CD4-positive, CD25-positive, alpha-beta regulatory T cell (primary cell): ENCODE data around the gene AP2B1. TPM values are rescaled to one million over a fixed set of nuclear protein-coding genes. Genes with fewer than 3 reads are reported as not detected.

Experiments
- ATAC-seq, 2 donors: fragments of 150-1000 bp; cut with Tn5 transposase; one replicate each; pipeline ENCODE4 v1.10.0; 2021; ENCODE audit warnings: low read depth in 2 of 2, moderate number of reproducible peaks in 2 of 2, moderate library complexity in 1 of 2
- DNase-seq, 3 donors: peaks; one replicate each; pipeline versions ENCODE4 v3.0.0 to v3.0.0-alpha.2; 2012 to 2022; ENCODE audit warnings: mixed read lengths in 1 of 3
- H3K27ac ChIP-seq: one replicate; pipeline ENCODE4 v1.7.0; 2013; ENCODE audit warnings: mild to moderate bottlenecking, low read length; ENCODE audit not compliant: insufficient read depth, poor library complexity, severe bottlenecking
- H3K27me3 ChIP-seq: one replicate; pipeline ENCODE4 v1.7.0; 2013; ENCODE audit warnings: low read length; ENCODE audit not compliant: control insufficient read depth, insufficient read depth
- H3K36me3 ChIP-seq: one replicate; pipeline ENCODE4 v1.7.0; 2013; ENCODE audit warnings: mild to moderate bottlenecking, low read length, moderate library complexity; ENCODE audit not compliant: control insufficient read depth, insufficient read depth
- H3K4me1 ChIP-seq: 2 replicates; pipeline ENCODE4 v1.7.0; 2013; ENCODE audit warnings: mild to moderate bottlenecking, low read length; ENCODE audit not compliant: insufficient read depth, control insufficient read depth, poor library complexity, severe bottlenecking
- H3K4me3 ChIP-seq: one replicate; pipeline ENCODE4 v1.7.0; 2013; ENCODE audit warnings: low read depth, mild to moderate bottlenecking, low read length, moderate library complexity
- H3K9me3 ChIP-seq, 2 experiments: 1 replicate in 1 of 2; 2 replicates in 1 of 2; pipeline ENCODE4 v1.7.0; 2013; ENCODE audit warnings: low read length in 2 of 2, mild to moderate bottlenecking in 1 of 2, moderate library complexity in 1 of 2; ENCODE audit not compliant: control insufficient read depth in 2 of 2
- H3K27ac Mint-ChIP-seq, 3 donors: one replicate each; pipeline ENCODE4 v1.8.0; 2020 to 2022; ENCODE audit warnings: mild to moderate bottlenecking in 3 of 3, mixed read lengths in 3 of 3, moderate library complexity in 2 of 3
- H3K27me3 Mint-ChIP-seq: one replicate; pipeline ENCODE4 v1.8.0; 2022; ENCODE audit warnings: mild to moderate bottlenecking, mixed read lengths
- H3K36me3 Mint-ChIP-seq: one replicate; pipeline ENCODE4 v1.8.0; 2020; ENCODE audit warnings: mixed read lengths
- H3K4me1 Mint-ChIP-seq, 4 donors: one replicate each; pipeline ENCODE4 v1.8.0; 2020 to 2022; ENCODE audit warnings: mixed read lengths in 4 of 4, mild to moderate bottlenecking in 1 of 4
- H3K4me3 Mint-ChIP-seq, 4 donors: one replicate each; pipeline ENCODE4 v1.8.0; 2020 to 2022; ENCODE audit warnings: mild to moderate bottlenecking in 4 of 4, mixed read lengths in 4 of 4, moderate library complexity in 3 of 4
- H3K9me3 Mint-ChIP-seq, 7 donors: one replicate each; pipeline ENCODE4 v1.8.0; 2020 to 2022; ENCODE audit warnings: mixed read lengths in 7 of 7, mild to moderate bottlenecking in 3 of 7, moderate library complexity in 2 of 7
- polyA plus RNA-seq, 4 donors: library from polyadenylated mRNA; unstranded; fragments of 300-500 nt; fragmentation: Illumina TruSeq; gene quantifications; one replicate each; pipeline ENCODE4 v1.2.3, GENCODE V29; 2021
- total RNA-seq: library from RNA; stranded (reverse); gene quantifications from one replicate; pipeline ENCODE4 v1.2.3, GENCODE V29; 2022

The AP2B1 gene
- total and polyA plus RNA-seq, 5 donors from 2014 or later: 59.8 to 133 (median 85.3) TPM

GRCh38 chr17:35705705-35706104 is 118.6 kb downstream of the AP2B1 start:
- Mint-ChIP-seq H3K4me1 (peaks cover 19 to 60% (median 48%) of the 10 kb centered on the region in 4 donors), H3K4me3 (no peak overlapping the region), H3K9me3 (peaks cover 0 to 5% (median 0%) of the 10 kb centered on the region in 7 donors), H3K27ac (peak overlapping the region in 1 of 3 donors; percentile 31), H3K27me3 (no peaks in the 10 kb centered on the region), H3K36me3 (peaks cover 38% of the 10 kb centered on the region)
- H3K36me3 ChIP-seq: peaks cover 27% of the 10 kb centered on the region
- H3K4me3 ChIP-seq: no peak overlapping the region
- H3K27me3 ChIP-seq: no peaks in the 10 kb centered on the region
- no peaks in the 10 kb centered on the region for H3K9me3 ChIP-seq
- H3K27ac ChIP-seq: no peak overlapping the region
- peaks cover 9% of the 10 kb centered on the region for H3K4me1 ChIP-seq
- DNase-seq (no peak), ATAC-seq (no peak)

DNA sequence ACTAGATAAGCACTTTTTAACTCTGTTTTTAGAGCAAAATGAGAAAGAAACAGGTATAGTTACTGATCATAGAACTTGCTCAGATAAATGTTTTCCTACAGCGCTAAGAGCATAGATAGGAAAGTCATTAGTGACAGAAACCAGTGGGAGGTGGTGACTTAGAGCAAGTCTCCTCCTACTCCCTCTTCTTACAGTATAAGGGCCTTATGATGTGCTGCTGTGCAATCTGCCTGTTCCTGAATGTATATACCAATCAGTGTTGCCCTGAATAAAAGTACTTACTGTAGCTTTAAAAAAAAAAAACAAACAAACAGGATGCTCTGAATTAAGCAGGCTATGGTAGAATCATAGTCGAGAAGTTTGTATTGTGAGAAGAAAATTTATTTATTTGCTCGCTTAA is 121.0 kb downstream of the AP2B1 start:
- DNase-seq: no peak
- Histone ChIP-seq H3K4me1 (peaks cover 15% of the 10 kb centered on the region), H3K27me3 (no peaks in the 10 kb centered on the region), H3K36me3 (peaks cover 38% of the 10 kb centered on the region), H3K9me3 (no peaks in the 10 kb centered on the region), H3K27ac (no peak overlapping the region), H3K4me3 (peak overlapping the region; percentile 29)
- H3K27me3 Mint-ChIP-seq: no peaks in the 10 kb centered on the region
- H3K4me1 Mint-ChIP-seq: peaks cover 13 to 65% (median 46%) of the 10 kb centered on the region in 4 donors
- ATAC-seq: peak; percentile 44 to 47
- no peaks in the 10 kb centered on the region for H3K9me3 Mint-ChIP-seq
- peaks cover 23% of the 10 kb centered on the region for H3K36me3 Mint-ChIP-seq
- peak overlapping the region in 2 of 3 donors; percentile 21 to 25 for H3K27ac Mint-ChIP-seq
- peak overlapping the region in 1 of 4 donors; percentile 6 for H3K4me3 Mint-ChIP-seq

DNA sequence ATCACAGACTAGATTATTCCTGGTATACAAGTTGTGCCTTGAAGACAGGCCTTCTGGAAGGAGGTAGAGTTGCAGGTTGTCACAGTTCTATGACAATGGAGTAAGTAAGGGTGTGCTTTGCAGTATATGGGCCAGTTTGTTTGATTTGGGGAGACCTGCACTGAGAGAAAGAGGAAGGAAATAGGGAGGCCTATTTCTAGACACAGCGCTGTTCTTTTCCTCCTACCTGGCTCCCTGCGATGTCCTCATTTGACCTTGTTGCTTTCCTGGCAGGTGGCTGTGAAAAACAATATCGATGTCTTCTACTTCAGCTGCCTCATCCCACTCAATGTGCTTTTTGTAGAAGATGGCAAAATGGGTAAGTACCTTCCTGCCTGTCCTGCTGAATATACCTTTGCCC is 121.8 kb downstream of the AP2B1 start:
- Mint-ChIP-seq H3K27me3 (no peaks in the 10 kb centered on the region), H3K27ac (peak overlapping the region in 2 of 3 donors; percentile 21 to 70), H3K36me3 (peaks cover 23% of the 10 kb centered on the region), H3K9me3 (no peaks in the 10 kb centered on the region), H3K4me1 (peaks cover 13 to 64% (median 45%) of the 10 kb centered on the region in 4 donors), H3K4me3 (peak overlapping the region in 1 of 4 donors; percentile 69)
- peak overlapping the region; percentile 43 for H3K4me3 ChIP-seq
- no peak for DNase-seq
- peaks cover 43% of the 10 kb centered on the region for H3K36me3 ChIP-seq
- H3K27ac ChIP-seq: no peak overlapping the region
- H3K27me3 ChIP-seq: no peaks in the 10 kb centered on the region
- H3K9me3 ChIP-seq: no peaks in the 10 kb centered on the region
- peak in 1 of 2 donors; percentile 39 for ATAC-seq
- H3K4me1 ChIP-seq: peaks cover 18% of the 10 kb centered on the region

DNA sequence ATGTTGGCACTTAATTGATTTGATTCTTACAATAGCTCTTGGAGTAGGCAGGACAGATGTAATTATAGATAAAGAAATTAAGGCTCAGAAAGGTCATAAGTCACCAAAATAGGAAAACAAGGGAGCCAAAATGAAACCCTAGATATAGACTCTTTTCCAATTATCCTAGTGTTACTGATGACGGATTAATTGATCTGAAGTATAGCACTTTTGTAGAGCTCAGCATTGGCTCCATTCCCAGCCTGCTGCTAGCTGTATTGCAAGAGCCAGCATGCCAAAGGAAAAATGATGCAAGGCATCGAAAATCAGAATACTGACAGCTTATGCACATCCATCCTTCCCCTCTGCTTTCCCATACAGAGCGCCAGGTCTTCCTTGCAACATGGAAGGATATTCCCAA is 122.8 kb downstream of the AP2B1 start:
- peak overlapping the region in 1 of 4 donors; percentile 23 for H3K4me3 Mint-ChIP-seq
- DNase-seq: no peak
- no peaks in the 10 kb centered on the region for H3K27me3 ChIP-seq
- H3K4me1 Mint-ChIP-seq: peaks cover 13 to 56% (median 37%) of the 10 kb centered on the region in 4 donors
- no peak overlapping the region for H3K4me3 ChIP-seq
- H3K4me1 ChIP-seq: peaks cover 18% of the 10 kb centered on the region
- peaks cover 48% of the 10 kb centered on the region for H3K36me3 ChIP-seq
- no peak overlapping the region for H3K27ac Mint-ChIP-seq
- H3K9me3 Mint-ChIP-seq: no peaks in the 10 kb centered on the region
- no peak for ATAC-seq
- H3K27me3 Mint-ChIP-seq: no peaks in the 10 kb centered on the region
- H3K9me3 ChIP-seq: no peaks in the 10 kb centered on the region
- peaks cover 23% of the 10 kb centered on the region for H3K36me3 Mint-ChIP-seq
- no peak overlapping the region for H3K27ac ChIP-seq

DNA sequence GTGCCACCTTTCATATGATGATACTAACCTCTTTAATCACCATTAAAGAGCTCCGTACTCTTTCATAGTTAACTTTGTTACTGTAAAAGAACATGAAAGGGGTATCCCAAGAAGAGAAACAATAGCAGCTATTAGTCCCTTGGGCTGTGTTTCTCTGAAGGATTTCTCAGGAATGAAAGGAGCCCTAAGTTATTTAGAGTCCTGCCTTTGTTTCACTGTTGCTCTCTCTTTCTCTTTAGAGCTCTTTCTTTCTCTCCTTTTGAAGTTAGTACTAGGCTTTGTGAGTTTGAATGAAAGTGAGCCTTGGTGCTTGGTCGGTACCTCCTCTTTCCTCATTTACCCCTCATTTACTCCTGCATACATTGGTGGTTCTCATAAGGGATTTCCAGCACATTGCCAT is 123.8 kb downstream of the AP2B1 start:
- Mint-ChIP-seq H3K36me3 (peaks cover 18% of the 10 kb centered on the region), H3K9me3 (no peaks in the 10 kb centered on the region), H3K27me3 (no peaks in the 10 kb centered on the region), H3K27ac (no peak overlapping the region), H3K4me1 (peaks cover 7 to 45% (median 28%) of the 10 kb centered on the region in 4 donors), H3K4me3 (peak overlapping the region in 1 of 4 donors; percentile 13)
- no peak overlapping the region for H3K27ac ChIP-seq
- H3K4me1 ChIP-seq: peaks cover 18% of the 10 kb centered on the region
- no peak for DNase-seq
- no peaks in the 10 kb centered on the region for H3K27me3 ChIP-seq
- no peak for ATAC-seq
- H3K4me3 ChIP-seq: no peak overlapping the region
- no peaks in the 10 kb centered on the region for H3K9me3 ChIP-seq
- H3K36me3 ChIP-seq: peaks cover 56% of the 10 kb centered on the region

GRCh38 chr17:35713069-35713728 is 126.1 kb downstream of the AP2B1 start:
- peaks cover 1 to 25% (median 14%) of the 10 kb centered on the region in 4 donors for H3K4me1 Mint-ChIP-seq
- peaks cover 27% of the 10 kb centered on the region for H3K36me3 Mint-ChIP-seq
- Histone ChIP-seq H3K27ac (no peak overlapping the region), H3K4me3 (peak overlapping the region; percentile 9), H3K27me3 (no peaks in the 10 kb centered on the region), H3K9me3 (no peaks in the 10 kb centered on the region), H3K4me1 (peaks cover 10% of the 10 kb centered on the region), H3K36me3 (peaks cover 72% of the 10 kb centered on the region)
- H3K9me3 Mint-ChIP-seq: no peaks in the 10 kb centered on the region
- H3K27me3 Mint-ChIP-seq: no peaks in the 10 kb centered on the region
- ATAC-seq (no peak), DNase-seq (no peak)
- H3K27ac Mint-ChIP-seq: no peak overlapping the region
- H3K4me3 Mint-ChIP-seq: no peak overlapping the region

GRCh38 chr17:35714988-35715387 is 127.9 kb downstream of the AP2B1 start:
- H3K27ac Mint-ChIP-seq: no peak overlapping the region
- peaks cover 72% of the 10 kb centered on the region for H3K36me3 ChIP-seq
- H3K27ac ChIP-seq: no peak overlapping the region
- no peak overlapping the region for H3K4me3 Mint-ChIP-seq
- H3K9me3 ChIP-seq: no peaks in the 10 kb centered on the region
- no peaks in the 10 kb centered on the region for H3K27me3 Mint-ChIP-seq
- peaks cover 0 to 10% (median 2%) of the 10 kb centered on the region in 4 donors for H3K4me1 Mint-ChIP-seq
- peaks cover 27% of the 10 kb centered on the region for H3K36me3 Mint-ChIP-seq
- no peaks in the 10 kb centered on the region for H3K27me3 ChIP-seq
- no peaks in the 10 kb centered on the region for H3K9me3 Mint-ChIP-seq
- H3K4me1 ChIP-seq: peaks cover 9% of the 10 kb centered on the region
- no peak overlapping the region for H3K4me3 ChIP-seq
- no peak for ATAC-seq
- DNase-seq: no peak

DNA sequence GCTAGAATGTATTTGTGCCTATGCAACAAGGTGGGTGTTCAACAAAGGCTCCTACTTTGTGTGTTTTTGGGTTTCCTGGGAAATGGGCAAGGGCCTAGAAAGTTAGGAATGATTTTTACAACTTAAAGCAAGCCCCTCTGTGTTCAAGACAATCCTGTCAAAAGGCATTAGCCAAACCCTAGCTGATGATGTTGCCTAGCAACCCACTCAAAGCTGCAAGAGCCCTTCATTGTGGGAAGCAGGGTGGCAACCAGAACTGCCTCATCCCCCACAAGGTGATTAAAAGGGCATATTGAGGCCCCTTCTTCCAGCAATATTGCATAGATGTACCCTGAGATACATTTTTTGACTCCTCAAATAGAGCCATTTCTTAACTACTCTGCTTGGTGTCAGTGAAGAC is 128.3 kb downstream of the AP2B1 start:
- Histone ChIP-seq H3K27ac (no peak overlapping the region), H3K27me3 (no peaks in the 10 kb centered on the region), H3K4me1 (peaks cover 9% of the 10 kb centered on the region), H3K9me3 (no peaks in the 10 kb centered on the region), H3K4me3 (no peak overlapping the region), H3K36me3 (peaks cover 69% of the 10 kb centered on the region)
- peaks cover 23% of the 10 kb centered on the region for H3K36me3 Mint-ChIP-seq
- no peaks in the 10 kb centered on the region for H3K27me3 Mint-ChIP-seq
- no peak for DNase-seq
- H3K9me3 Mint-ChIP-seq: no peaks in the 10 kb centered on the region
- no peak overlapping the region for H3K27ac Mint-ChIP-seq
- ATAC-seq: no peak
- peaks cover 0 to 10% (median 2%) of the 10 kb centered on the region in 4 donors for H3K4me1 Mint-ChIP-seq
- no peak overlapping the region for H3K4me3 Mint-ChIP-seq
